ENCODE results near the gene SORCS2. TPM values are rescaled to one million over a fixed set of nuclear protein-coding genes. Genes with fewer than 3 reads are reported as not detected.

Gene SORCS2
- polyA plus RNA-seq, 1 donor (not counting 4 experiments of a cell fraction or from before 2014, with no cell fraction given) = 0.09 TPM

DNA sequence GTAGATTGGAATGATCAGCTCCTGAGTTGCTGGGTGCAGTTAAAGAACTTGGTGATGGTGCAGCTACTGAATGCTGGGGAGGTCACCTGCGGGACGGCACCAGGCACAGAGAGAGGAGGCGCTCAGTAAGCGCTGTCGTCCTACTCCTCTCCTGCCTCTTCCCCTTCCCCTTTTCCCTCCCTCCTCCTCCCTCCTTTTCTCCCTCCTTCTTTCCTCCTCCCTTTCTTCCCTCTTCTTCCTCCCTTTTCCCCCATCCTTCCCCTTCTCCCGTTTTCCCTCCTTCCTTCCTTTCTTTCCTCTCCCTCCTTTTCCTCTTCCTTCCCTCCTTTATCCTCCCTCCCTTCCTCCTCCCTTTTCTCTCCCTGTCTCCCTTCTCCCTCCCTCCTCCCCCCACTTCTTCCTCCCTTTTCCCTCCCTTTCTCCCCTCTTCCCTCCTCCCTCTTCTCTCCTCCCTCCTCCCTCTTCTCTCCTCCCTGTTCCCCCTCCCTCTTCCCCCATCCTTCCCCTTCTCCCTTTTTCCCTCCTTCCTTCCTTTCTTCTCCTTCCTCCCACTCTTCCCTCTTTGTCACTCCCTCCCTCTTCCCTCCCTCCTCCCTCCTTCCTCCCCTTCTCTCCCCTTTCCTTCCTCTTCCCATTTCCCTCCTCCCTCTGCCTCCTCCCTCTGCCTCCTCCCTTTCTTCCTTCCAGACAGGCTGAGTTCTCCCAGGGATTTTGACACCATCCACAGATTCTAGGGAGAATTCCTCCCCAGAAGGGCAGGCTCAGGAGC, 330.3 kb downstream of the SORCS2 start:
- Histone ChIP-seq H3K27me3 (ENCODE audit: control insufficient read depth, extremely low read depth, insufficient read depth, low read length) (peaks cover 58% of the 10 kb centered on the region), H3K4me2 (ENCODE audit: control insufficient read depth, extremely low read depth, insufficient read depth, low read depth, low read length) (no peak overlapping the region), H3K4me3 (ENCODE audit: control insufficient read depth in 2 of 3, extremely low read depth in 1 of 3, insufficient read depth in 2 of 3, low read depth in 1 of 3, low read length in 3 of 3) (no peak overlapping the region), H3K9ac (ENCODE audit: control insufficient read depth, extremely low read depth, insufficient read depth, low read length) (no peak overlapping the region), H2AFZ (ENCODE audit: control insufficient read depth, low read length) (no peak overlapping the region), H4K20me1 (ENCODE audit: control insufficient read depth, extremely low read depth, insufficient read depth, low read length) (no peaks in the 10 kb centered on the region), H3K79me2 (ENCODE audit: control insufficient read depth, insufficient read depth, low read length) (no peaks in the 10 kb centered on the region), H3K4me1 (ENCODE audit: control insufficient read depth, extremely low read depth, insufficient read depth, low read length) (no peaks in the 10 kb centered on the region), H3K27ac (ENCODE audit: control insufficient read depth, insufficient read depth, low read length) (no peak overlapping the region), H3K9me1 (ENCODE audit: control insufficient read depth, extremely low read depth, insufficient read depth, low read length) (no peaks in the 10 kb centered on the region), H3K36me3 (ENCODE audit: control insufficient read depth in 2 of 2, extremely low read depth in 1 of 2, insufficient read depth in 2 of 2, low read length in 2 of 2) (no peaks in the 10 kb centered on the region), H3K9me3 (ENCODE audit: control insufficient read depth, low read depth, low read length) (no peaks in the 10 kb centered on the region)
- TF ChIP-seq, protein P1, sequence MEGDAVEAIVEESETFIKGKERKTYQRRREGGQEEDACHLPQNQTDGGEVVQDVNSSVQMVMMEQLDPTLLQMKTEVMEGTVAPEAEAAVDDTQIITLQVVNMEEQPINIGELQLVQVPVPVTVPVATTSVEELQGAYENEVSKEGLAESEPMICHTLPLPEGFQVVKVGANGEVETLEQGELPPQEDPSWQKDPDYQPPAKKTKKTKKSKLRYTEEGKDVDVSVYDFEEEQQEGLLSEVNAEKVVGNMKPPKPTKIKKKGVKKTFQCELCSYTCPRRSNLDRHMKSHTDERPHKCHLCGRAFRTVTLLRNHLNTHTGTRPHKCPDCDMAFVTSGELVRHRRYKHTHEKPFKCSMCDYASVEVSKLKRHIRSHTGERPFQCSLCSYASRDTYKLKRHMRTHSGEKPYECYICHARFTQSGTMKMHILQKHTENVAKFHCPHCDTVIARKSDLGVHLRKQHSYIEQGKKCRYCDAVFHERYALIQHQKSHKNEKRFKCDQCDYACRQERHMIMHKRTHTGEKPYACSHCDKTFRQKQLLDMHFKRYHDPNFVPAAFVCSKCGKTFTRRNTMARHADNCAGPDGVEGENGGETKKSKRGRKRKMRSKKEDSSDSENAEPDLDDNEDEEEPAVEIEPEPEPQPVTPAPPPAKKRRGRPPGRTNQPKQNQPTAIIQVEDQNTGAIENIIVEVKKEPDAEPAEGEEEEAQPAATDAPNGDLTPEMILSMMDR (optimal IDR thresholded peaks at IDR 0.05 in 1 of 3, IDR thresholded peaks at IDR 0.05 in 1 of 3, conservative IDR thresholded peaks at IDR 0.05 in 1 of 3; ENCODE audit: extremely low read depth in 1 of 3, insufficient read depth in 2 of 3, low read length in 3 of 3) = no peak
- TF ChIP-seq EZH2 (IDR thresholded peaks at IDR 0.05; ENCODE audit: low read length) = no peak
- no peak for FAIRE-seq
- DNase-seq (ENCODE audit: low read depth, low spot score) = no peak
- dilution Hi-C loops (cut with MboI; ENCODE audit: extremely low pct_ligation_motif_present, low sequenced_read_pairs) = no loop called here

DNA sequence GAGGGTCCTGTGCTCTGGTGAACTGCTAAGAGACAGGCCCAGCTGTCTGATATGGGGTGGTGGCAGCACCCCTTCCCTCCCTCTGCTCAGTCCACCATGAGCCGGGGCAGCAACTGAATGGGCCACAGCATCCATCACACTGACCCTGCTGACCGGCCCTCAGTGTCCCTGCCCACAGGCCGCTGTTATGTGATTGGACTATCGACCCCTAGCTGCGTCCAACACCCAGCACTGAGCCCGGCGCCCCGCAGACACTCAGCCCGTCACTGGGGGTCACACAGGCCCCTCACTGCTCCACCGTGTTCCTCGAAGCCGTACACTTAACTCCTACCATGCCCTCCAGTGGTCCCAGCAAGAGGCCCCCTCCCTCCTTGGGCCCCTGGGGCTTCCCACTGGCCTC, 331.2 kb downstream of the SORCS2 start:
- Histone ChIP-seq H3K4me3 (ENCODE audit: control insufficient read depth in 2 of 3, extremely low read depth in 1 of 3, insufficient read depth in 2 of 3, low read depth in 1 of 3, low read length in 3 of 3) (no peak overlapping the region), H3K4me1 (ENCODE audit: control insufficient read depth, extremely low read depth, insufficient read depth, low read length) (no peaks in the 10 kb centered on the region), H3K27me3 (ENCODE audit: control insufficient read depth, extremely low read depth, insufficient read depth, low read length) (peaks cover 50% of the 10 kb centered on the region), H4K20me1 (ENCODE audit: control insufficient read depth, extremely low read depth, insufficient read depth, low read length) (no peaks in the 10 kb centered on the region), H3K27ac (ENCODE audit: control insufficient read depth, insufficient read depth, low read length) (no peak overlapping the region), H3K9me1 (ENCODE audit: control insufficient read depth, extremely low read depth, insufficient read depth, low read length) (no peaks in the 10 kb centered on the region), H3K79me2 (ENCODE audit: control insufficient read depth, insufficient read depth, low read length) (no peaks in the 10 kb centered on the region), H3K9ac (ENCODE audit: control insufficient read depth, extremely low read depth, insufficient read depth, low read length) (no peak overlapping the region), H3K36me3 (ENCODE audit: control insufficient read depth in 2 of 2, extremely low read depth in 1 of 2, insufficient read depth in 2 of 2, low read length in 2 of 2) (no peaks in the 10 kb centered on the region), H3K4me2 (ENCODE audit: control insufficient read depth, extremely low read depth, insufficient read depth, low read depth, low read length) (no peak overlapping the region), H3K9me3 (ENCODE audit: control insufficient read depth, low read depth, low read length) (no peaks in the 10 kb centered on the region), H2AFZ (ENCODE audit: control insufficient read depth, low read length) (no peak overlapping the region)
- dilution Hi-C loops (cut with MboI; ENCODE audit: extremely low pct_ligation_motif_present, low sequenced_read_pairs) = no loop called here
- no peak for TF ChIP-seq EZH2 (IDR thresholded peaks at IDR 0.05; ENCODE audit: low read length)
- TF ChIP-seq, protein P1 (optimal IDR thresholded peaks at IDR 0.05 in 1 of 3, IDR thresholded peaks at IDR 0.05 in 1 of 3, conservative IDR thresholded peaks at IDR 0.05 in 1 of 3; ENCODE audit: extremely low read depth in 1 of 3, insufficient read depth in 2 of 3, low read length in 3 of 3) = no peak
- FAIRE-seq (no peak), DNase-seq (ENCODE audit: low read depth, low spot score) (no peak)

All from keratinocyte (primary cell).